Neural cell (in vitro differentiated cells): ENCODE measurements around the gene TIE1.

ENCODE experiments used
- EZH2 ChIP-seq: fragments of 200-600, 300-800 bp; shearing (Covaris generic), sonication (generic); IDR thresholded peaks from 2 replicates; pipeline ENCODE4 v1.6.1; 2014; ENCODE audit warnings: antibody characterized with exemption, low read length, borderline replicate concordance, mild to moderate bottlenecking; ENCODE audit not compliant: insufficient read depth, poor library complexity, severe bottlenecking
- MXI1 ChIP-seq: fragments of 450-650 bp; conservative IDR thresholded peaks from 2 replicates; pipeline ENCODE4 v1.6.1; 2014; ENCODE audit warnings: antibody characterized with exemption, mild to moderate bottlenecking; ENCODE audit not compliant: poor library complexity, severe bottlenecking
- POLR2AphosphoS5 ChIP-seq: IDR thresholded peaks from 2 replicates; pipeline ENCODE4 v1.6.1; 2012
- RAD21 ChIP-seq: fragments of 450-650 bp; conservative IDR thresholded peaks from 2 replicates; pipeline ENCODE4 v1.6.1; 2014; ENCODE audit warnings: antibody characterized with exemption, mild to moderate bottlenecking, moderate library complexity
- SMC3 ChIP-seq: fragments of 450-650 bp; conservative IDR thresholded peaks from 2 replicates; pipeline ENCODE4 v1.6.1; 2014; ENCODE audit warnings: antibody characterized with exemption, mild to moderate bottlenecking, moderate library complexity; ENCODE audit not compliant: poor library complexity
- TAF1 ChIP-seq: IDR thresholded peaks from 2 replicates; pipeline ENCODE4 v1.6.1; 2012; ENCODE audit warnings: low read depth
- TF ChIP-seq, protein P1 (sequence below): fragments of 450-650 bp; IDR thresholded peaks from 2 replicates; pipeline ENCODE4 v1.5.1; 2014; ENCODE audit warnings: antibody characterized with exemption, mild to moderate bottlenecking, moderate library complexity; ENCODE audit not compliant: poor library complexity, severe bottlenecking
- TF ChIP-seq, protein P2 (sequence below): IDR thresholded peaks from 2 replicates; pipeline ENCODE4 v1.6.1; 2012; ENCODE audit warnings: borderline replicate concordance

DNA sequence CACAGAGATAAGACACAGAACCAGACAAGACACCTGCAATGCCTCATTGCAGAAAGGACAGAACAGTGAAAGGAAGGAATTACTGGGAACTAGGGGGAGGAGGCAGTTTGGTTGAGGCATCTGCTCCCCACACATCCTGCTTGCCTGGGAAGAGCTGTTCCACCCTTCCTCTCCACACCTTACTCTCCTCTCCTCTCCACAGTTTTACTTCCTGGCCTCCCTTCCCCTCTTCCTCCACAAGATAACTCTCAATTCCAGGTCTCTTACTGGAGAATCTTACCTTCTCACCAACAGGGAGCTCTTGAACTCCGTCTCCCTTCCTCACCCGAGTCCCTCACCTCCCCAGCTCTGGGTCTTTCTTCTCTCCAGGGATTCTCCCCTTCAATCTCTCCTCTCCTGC is 64.9 kb downstream of the TIE1 start:
- TF ChIP-seq SMC3 = no peak
- TF ChIP-seq, protein P1, sequence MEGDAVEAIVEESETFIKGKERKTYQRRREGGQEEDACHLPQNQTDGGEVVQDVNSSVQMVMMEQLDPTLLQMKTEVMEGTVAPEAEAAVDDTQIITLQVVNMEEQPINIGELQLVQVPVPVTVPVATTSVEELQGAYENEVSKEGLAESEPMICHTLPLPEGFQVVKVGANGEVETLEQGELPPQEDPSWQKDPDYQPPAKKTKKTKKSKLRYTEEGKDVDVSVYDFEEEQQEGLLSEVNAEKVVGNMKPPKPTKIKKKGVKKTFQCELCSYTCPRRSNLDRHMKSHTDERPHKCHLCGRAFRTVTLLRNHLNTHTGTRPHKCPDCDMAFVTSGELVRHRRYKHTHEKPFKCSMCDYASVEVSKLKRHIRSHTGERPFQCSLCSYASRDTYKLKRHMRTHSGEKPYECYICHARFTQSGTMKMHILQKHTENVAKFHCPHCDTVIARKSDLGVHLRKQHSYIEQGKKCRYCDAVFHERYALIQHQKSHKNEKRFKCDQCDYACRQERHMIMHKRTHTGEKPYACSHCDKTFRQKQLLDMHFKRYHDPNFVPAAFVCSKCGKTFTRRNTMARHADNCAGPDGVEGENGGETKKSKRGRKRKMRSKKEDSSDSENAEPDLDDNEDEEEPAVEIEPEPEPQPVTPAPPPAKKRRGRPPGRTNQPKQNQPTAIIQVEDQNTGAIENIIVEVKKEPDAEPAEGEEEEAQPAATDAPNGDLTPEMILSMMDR = no peak
- TF ChIP-seq, protein P2, sequence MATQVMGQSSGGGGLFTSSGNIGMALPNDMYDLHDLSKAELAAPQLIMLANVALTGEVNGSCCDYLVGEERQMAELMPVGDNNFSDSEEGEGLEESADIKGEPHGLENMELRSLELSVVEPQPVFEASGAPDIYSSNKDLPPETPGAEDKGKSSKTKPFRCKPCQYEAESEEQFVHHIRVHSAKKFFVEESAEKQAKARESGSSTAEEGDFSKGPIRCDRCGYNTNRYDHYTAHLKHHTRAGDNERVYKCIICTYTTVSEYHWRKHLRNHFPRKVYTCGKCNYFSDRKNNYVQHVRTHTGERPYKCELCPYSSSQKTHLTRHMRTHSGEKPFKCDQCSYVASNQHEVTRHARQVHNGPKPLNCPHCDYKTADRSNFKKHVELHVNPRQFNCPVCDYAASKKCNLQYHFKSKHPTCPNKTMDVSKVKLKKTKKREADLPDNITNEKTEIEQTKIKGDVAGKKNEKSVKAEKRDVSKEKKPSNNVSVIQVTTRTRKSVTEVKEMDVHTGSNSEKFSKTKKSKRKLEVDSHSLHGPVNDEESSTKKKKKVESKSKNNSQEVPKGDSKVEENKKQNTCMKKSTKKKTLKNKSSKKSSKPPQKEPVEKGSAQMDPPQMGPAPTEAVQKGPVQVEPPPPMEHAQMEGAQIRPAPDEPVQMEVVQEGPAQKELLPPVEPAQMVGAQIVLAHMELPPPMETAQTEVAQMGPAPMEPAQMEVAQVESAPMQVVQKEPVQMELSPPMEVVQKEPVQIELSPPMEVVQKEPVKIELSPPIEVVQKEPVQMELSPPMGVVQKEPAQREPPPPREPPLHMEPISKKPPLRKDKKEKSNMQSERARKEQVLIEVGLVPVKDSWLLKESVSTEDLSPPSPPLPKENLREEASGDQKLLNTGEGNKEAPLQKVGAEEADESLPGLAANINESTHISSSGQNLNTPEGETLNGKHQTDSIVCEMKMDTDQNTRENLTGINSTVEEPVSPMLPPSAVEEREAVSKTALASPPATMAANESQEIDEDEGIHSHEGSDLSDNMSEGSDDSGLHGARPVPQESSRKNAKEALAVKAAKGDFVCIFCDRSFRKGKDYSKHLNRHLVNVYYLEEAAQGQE = no peak
- TF ChIP-seq MXI1 = no peak
- no peak for TF ChIP-seq POLR2AphosphoS5
- no peak for TF ChIP-seq TAF1
- no peak for TF ChIP-seq EZH2
- TF ChIP-seq RAD21 = no peak
